SK-N-SH treated with all-trans-retinoic acid at 6 μM for 48 hours (cell line): ENCODE data around the gene ERP27.
A peak's percentile ranks its signal among the peaks of the same experiment; 100 is the strongest.

Experiments used
- ATAC-seq: fragments of 200-7000 bp; cut with Tn5 transposase; 3 replicates; pipeline ENCODE4 v1.9.1; 2020; ENCODE audit warnings: mild to moderate bottlenecking, moderate library complexity
- ARNTL ChIP-seq: fragments of 450-650 bp; formaldehyde crosslinking; IDR thresholded peaks from 2 replicates; pipeline ENCODE4 v1.5.0; 2020; ENCODE audit warnings: low read depth, mild to moderate bottlenecking, moderate library complexity, borderline replicate concordance
- BACH2 ChIP-seq: fragments of 250-450 bp; sonication (Bioruptor Pico); IDR thresholded peaks from 2 replicates; pipeline ENCODE4 v1.9.0; 2021; ENCODE audit warnings: mild to moderate bottlenecking, borderline replicate concordance
- CREB5 ChIP-seq: fragments of 250-450 bp; sonication (Bioruptor Pico); IDR thresholded peaks from 2 replicates; pipeline ENCODE4 v1.5.1; 2020; ENCODE audit warnings: low read depth, mild to moderate bottlenecking, moderate library complexity
- CSDC2 ChIP-seq: fragments of 250-450 bp; sonication (Bioruptor Pico); IDR thresholded peaks from 2 replicates; pipeline ENCODE4 v1.5.0; 2020; ENCODE audit warnings: mild to moderate bottlenecking, moderate library complexity
- GLIS3 ChIP-seq: fragments of 250-450 bp; sonication (Bioruptor Pico); IDR thresholded peaks from 2 replicates; pipeline ENCODE4 v1.5.0; 2020; ENCODE audit warnings: mild to moderate bottlenecking, moderate library complexity
- ISL1 ChIP-seq: fragments of 250-450 bp; sonication (Bioruptor Pico); IDR thresholded peaks from 2 replicates; pipeline ENCODE4 v2.1.2; 2022; ENCODE audit warnings: mild to moderate bottlenecking, moderate library complexity
- OSR1 ChIP-seq: fragments of 250-450 bp; sonication (Bioruptor Pico); IDR thresholded peaks from 2 replicates; pipeline ENCODE4 v1.8.0; 2022; ENCODE audit warnings: moderate library complexity, mild to moderate bottlenecking, inconsistent platforms
- RARB ChIP-seq: fragments of 250-450 bp; sonication (Bioruptor Pico); IDR thresholded peaks from 2 replicates; pipeline ENCODE4 v1.8.0; 2021; ENCODE audit warnings: mild to moderate bottlenecking, moderate library complexity
- TCF4 ChIP-seq: fragments of 250-450 bp; sonication (Bioruptor Pico); IDR thresholded peaks from 2 replicates; pipeline ENCODE4 v1.8.0; 2021; ENCODE audit warnings: mild to moderate bottlenecking, moderate library complexity, borderline replicate concordance
- TSHZ2 ChIP-seq: fragments of 250-450 bp; sonication (Bioruptor Pico); IDR thresholded peaks from 2 replicates; pipeline ENCODE4 v1.5.0; 2020; ENCODE audit warnings: mild to moderate bottlenecking, moderate library complexity
- ZC3H10 ChIP-seq: fragments of 250-450 bp; sonication (Bioruptor Pico); IDR thresholded peaks from 2 replicates; pipeline ENCODE4 v1.5.1; 2021; ENCODE audit warnings: mild to moderate bottlenecking, moderate library complexity
- ZFP3 ChIP-seq: fragments of 250-450 bp; sonication (Bioruptor Pico); IDR thresholded peaks from 2 replicates; pipeline ENCODE4 v1.5.0; 2020; ENCODE audit warnings: mild to moderate bottlenecking, moderate library complexity
- ZFP30 ChIP-seq: fragments of 450-650 bp; formaldehyde crosslinking; IDR thresholded peaks from 2 replicates; pipeline ENCODE4 v1.5.0; 2022; ENCODE audit warnings: mild to moderate bottlenecking, moderate library complexity
- ZNF565 ChIP-seq: fragments of 450-650 bp; formaldehyde crosslinking; conservative IDR thresholded peaks from 2 replicates; pipeline ENCODE4 v1.5.0; 2020; ENCODE audit warnings: low read depth, mild to moderate bottlenecking, moderate library complexity
- ZNF8 ChIP-seq: fragments of 450-650 bp; formaldehyde crosslinking; IDR thresholded peaks from 2 replicates; pipeline ENCODE4 v1.5.0; 2020; ENCODE audit warnings: mild to moderate bottlenecking, moderate library complexity
- TF ChIP-seq, protein P1 (sequence below): fragments of 250-450 bp; sonication (Bioruptor Pico); IDR thresholded peaks from 2 replicates; pipeline ENCODE4 v1.5.1; 2021; ENCODE audit warnings: mild to moderate bottlenecking, moderate library complexity
- TF ChIP-seq, protein P2 (sequence below): fragments of 250-450 bp; sonication (Bioruptor Pico); IDR thresholded peaks from 2 replicates; pipeline ENCODE4 v1.8.0; 2020; ENCODE audit warnings: mild to moderate bottlenecking, moderate library complexity, borderline replicate concordance

ERP27 gene

GRCh38 chr12:14952299-14952921, 14.1 kb upstream of the ERP27 start:
- peak; percentile 91 for ATAC-seq
- TF ChIP-seq ZFP3, result 0 out of 2 replicates have a peak, but pooled peaks have one; percentile 58
- TF ChIP-seq ARNTL (CRISPR knock-in tag), result no peak
- TF ChIP-seq ZNF565 (CRISPR knock-in tag), result no peak
- TF ChIP-seq, protein P1, sequence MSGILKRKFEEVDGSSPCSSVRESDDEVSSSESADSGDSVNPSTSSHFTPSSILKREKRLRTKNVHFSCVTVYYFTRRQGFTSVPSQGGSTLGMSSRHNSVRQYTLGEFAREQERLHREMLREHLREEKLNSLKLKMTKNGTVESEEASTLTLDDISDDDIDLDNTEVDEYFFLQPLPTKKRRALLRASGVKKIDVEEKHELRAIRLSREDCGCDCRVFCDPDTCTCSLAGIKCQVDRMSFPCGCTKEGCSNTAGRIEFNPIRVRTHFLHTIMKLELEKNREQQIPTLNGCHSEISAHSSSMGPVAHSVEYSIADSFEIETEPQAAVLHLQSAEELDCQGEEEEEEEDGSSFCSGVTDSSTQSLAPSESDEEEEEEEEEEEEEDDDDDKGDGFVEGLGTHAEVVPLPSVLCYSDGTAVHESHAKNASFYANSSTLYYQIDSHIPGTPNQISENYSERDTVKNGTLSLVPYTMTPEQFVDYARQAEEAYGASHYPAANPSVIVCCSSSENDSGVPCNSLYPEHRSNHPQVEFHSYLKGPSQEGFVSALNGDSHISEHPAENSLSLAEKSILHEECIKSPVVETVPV (CRISPR knock-in tag), result no peak
- TF ChIP-seq OSR1, result no peak
- TF ChIP-seq CSDC2 (CRISPR knock-in tag), result 0 out of 2 replicates have a peak, but pooled peaks have one; percentile 24
- TF ChIP-seq ZNF8, result no peak
- TF ChIP-seq ISL1 (CRISPR knock-in tag), result peak; percentile 26
- no peak for TF ChIP-seq TSHZ2
- no peak for TF ChIP-seq GLIS3 (CRISPR knock-in tag)
- no peak for TF ChIP-seq CREB5
- no peak for TF ChIP-seq BACH2 (CRISPR knock-in tag)
- TF ChIP-seq TCF4, result no peak
- TF ChIP-seq ZC3H10 (CRISPR knock-in tag), result peak; percentile 34; the same call in 1 of the 2 replicates

DNA sequence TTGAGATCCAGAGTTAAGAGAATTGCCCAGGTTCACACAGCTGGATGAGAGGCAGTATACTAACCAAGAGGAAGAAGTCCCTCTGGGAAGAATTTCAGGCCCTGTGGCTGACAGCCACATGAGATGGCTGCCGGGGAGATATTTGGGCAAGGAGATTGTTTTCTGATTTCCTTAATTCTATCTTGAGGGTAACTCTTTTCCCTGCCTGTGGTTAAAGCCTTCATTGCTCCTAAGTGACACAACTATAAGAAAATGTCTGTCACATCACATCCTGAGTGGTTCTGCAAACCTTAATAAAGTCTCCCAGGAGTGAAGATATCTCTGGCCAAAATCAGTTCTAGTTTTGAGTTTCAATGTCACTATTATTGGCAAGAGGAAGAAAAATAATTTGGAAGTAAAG, 13.5 kb upstream of the ERP27 start:
- TF ChIP-seq RARB (CRISPR knock-in tag), result no peak
- no peak for TF ChIP-seq ZNF8
- no peak for TF ChIP-seq ZFP30 (CRISPR knock-in tag)
- TF ChIP-seq ARNTL (CRISPR knock-in tag), result no peak
- TF ChIP-seq ZNF565 (CRISPR knock-in tag), result no peak
- TF ChIP-seq, protein P1 (CRISPR knock-in tag), result no peak
- no peak for ATAC-seq

- TF ChIP-seq TCF4 (no peak), ISL1 (CRISPR knock-in tag) (0 out of 2 replicates have a peak, but pooled peaks have one; percentile 7)
- TF ChIP-seq, protein P2, sequence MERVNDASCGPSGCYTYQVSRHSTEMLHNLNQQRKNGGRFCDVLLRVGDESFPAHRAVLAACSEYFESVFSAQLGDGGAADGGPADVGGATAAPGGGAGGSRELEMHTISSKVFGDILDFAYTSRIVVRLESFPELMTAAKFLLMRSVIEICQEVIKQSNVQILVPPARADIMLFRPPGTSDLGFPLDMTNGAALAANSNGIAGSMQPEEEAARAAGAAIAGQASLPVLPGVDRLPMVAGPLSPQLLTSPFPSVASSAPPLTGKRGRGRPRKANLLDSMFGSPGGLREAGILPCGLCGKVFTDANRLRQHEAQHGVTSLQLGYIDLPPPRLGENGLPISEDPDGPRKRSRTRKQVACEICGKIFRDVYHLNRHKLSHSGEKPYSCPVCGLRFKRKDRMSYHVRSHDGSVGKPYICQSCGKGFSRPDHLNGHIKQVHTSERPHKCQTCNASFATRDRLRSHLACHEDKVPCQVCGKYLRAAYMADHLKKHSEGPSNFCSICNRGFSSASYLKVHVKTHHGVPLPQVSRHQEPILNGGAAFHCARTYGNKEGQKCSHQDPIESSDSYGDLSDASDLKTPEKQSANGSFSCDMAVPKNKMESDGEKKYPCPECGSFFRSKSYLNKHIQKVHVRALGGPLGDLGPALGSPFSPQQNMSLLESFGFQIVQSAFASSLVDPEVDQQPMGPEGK (CRISPR knock-in tag), result no peak
- ATAC-seq, result peak; percentile 15; the same call in 2 of the 3 replicates
Measured at GRCh38 chr12:14950982-14951746, 12.8 kb upstream of the ERP27 start.

GRCh38 chr12:14950421-14950820, 12.1 kb upstream of the ERP27 start:
- TF ChIP-seq OSR1 (no peak), ZNF8 (no peak), RARB (CRISPR knock-in tag) (no peak), ISL1 (CRISPR knock-in tag) (no peak), CSDC2 (CRISPR knock-in tag) (no peak)
- ATAC-seq, result no peak
